ENCODE results near the gene ORAI3. TPM values are rescaled to one million over a fixed set of nuclear protein-coding genes. Genes with fewer than 3 reads are reported as not detected.
A peak's percentile ranks its signal among the peaks of the same experiment; 100 is the strongest.

ORAI3 gene
- total and polyA plus RNA-seq, 2 donors (not counting 1 experiment from before 2014, with no cell fraction given) = 41.1 to 74.1 TPM

DNA sequence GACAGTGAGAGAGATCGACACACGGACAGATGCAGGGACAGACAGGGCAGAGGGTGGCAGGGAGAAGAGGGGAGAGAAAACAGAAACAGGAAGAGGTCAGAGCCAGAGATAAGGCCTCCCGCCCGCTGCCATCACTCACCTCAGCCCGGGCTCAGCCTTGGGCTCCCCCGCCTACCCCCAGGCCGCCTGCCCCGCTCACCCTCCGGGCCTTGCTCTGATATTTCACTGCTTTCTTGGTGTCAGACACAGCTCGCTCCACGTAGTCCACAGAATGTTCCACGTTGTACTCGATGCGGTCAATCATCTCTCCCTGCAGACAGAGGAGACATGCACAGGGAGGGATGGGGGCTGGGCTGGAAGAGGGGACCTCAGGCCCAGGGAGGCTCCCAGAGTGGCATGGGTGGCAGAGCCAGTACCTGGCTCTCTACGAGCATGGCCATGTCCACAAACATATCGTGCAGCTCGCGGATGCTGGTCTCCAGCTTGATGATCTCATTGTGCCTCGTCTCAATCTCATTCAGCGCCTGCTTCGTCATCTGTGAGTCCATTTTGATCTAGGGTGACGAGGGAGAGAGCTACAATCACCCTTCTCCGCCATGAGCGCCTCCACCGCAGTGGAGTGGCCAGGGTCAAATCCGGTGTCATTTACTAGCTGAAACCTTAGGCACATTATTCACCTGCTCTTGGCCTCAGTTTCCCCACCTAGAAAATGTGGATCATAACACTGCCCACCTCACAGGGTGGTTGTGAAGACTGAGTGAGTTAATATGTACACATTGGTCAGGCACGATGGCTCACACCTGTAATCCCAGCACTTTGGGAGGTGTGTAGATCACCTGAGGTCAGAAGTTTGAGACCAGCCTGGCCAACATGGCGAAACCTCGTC is 44.3 kb downstream of the ORAI3 start:
- no peaks in the 10 kb centered on the region for H4K20me1 ChIP-seq (ENCODE audit: control insufficient read depth, extremely low read depth, insufficient read depth, low read length)
- H3K4me1 ChIP-seq (ENCODE audit: control insufficient read depth, extremely low read depth, insufficient read depth, low read length) = peaks cover 11% of the 10 kb centered on the region
- H3K27ac ChIP-seq (ENCODE audit: insufficient read depth, low read length) = no peak overlapping the region
- TF ChIP-seq EZH2 (IDR thresholded peaks at IDR 0.05; ENCODE audit: low read length, missing control alignments) = no peak
- TF ChIP-seq, protein P1, sequence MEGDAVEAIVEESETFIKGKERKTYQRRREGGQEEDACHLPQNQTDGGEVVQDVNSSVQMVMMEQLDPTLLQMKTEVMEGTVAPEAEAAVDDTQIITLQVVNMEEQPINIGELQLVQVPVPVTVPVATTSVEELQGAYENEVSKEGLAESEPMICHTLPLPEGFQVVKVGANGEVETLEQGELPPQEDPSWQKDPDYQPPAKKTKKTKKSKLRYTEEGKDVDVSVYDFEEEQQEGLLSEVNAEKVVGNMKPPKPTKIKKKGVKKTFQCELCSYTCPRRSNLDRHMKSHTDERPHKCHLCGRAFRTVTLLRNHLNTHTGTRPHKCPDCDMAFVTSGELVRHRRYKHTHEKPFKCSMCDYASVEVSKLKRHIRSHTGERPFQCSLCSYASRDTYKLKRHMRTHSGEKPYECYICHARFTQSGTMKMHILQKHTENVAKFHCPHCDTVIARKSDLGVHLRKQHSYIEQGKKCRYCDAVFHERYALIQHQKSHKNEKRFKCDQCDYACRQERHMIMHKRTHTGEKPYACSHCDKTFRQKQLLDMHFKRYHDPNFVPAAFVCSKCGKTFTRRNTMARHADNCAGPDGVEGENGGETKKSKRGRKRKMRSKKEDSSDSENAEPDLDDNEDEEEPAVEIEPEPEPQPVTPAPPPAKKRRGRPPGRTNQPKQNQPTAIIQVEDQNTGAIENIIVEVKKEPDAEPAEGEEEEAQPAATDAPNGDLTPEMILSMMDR (conservative IDR thresholded peaks at IDR 0.05 in 1 of 2, IDR thresholded peaks at IDR 0.05 in 1 of 2; ENCODE audit: low read depth in 1 of 2, low read length in 2 of 2) = no peak
- no peak for DNase-seq (ENCODE audit: low read depth in 2 of 2)
- no peaks in the 10 kb centered on the region for H3K27me3 ChIP-seq (ENCODE audit: control insufficient read depth, insufficient read depth, low read length)
- no peak overlapping the region for H3K4me3 ChIP-seq (replicated peaks in 1 of 4; ENCODE audit: control extremely low read depth in 1 of 4, insufficient read depth in 1 of 4, low read depth in 3 of 4, low read length in 4 of 4)
- no peak overlapping the region for H2AFZ ChIP-seq (ENCODE audit: low read length)
- no peak overlapping the region for H3K4me2 ChIP-seq (ENCODE audit: extremely low read depth, insufficient read depth, low read length)
- no peaks in the 10 kb centered on the region for H3K9me3 ChIP-seq (ENCODE audit: control insufficient read depth, insufficient read depth, low read depth, low read length)
- H3K79me2 ChIP-seq (ENCODE audit: control insufficient read depth, insufficient read depth, low read length) = no peaks in the 10 kb centered on the region
- peaks cover 4% of the 10 kb centered on the region for H3K36me3 ChIP-seq (ENCODE audit: control insufficient read depth, insufficient read depth, low read length)
- no peak overlapping the region for H3K9ac ChIP-seq (ENCODE audit: insufficient read depth, low read length)

DNA sequence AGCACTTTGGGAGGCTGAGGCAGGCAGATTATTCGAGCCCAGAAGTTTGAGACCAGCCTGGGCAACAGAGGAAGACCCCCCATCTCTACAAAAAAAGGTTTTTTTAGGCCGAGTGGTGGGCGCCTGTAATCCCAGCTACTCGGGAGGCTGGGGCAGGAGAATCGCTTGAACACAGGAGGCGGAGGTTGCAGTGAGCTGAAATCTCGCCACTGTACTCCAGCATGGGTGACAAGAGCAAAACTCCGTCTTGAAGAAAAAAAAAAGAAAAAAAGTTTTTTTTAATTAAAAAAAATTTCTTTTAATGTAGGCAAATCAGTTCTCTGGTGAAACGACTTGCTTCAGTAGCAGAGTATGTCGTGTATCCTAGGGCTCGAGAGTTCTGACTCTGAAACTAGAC is 47.1 kb downstream of the ORAI3 start:
- no peak for DNase-seq (ENCODE audit: low read depth in 2 of 2)
- Histone ChIP-seq H3K4me1 (ENCODE audit: control insufficient read depth, extremely low read depth, insufficient read depth, low read length) (peaks cover 21% of the 10 kb centered on the region), H3K79me2 (ENCODE audit: control insufficient read depth, insufficient read depth, low read length) (no peaks in the 10 kb centered on the region), H4K20me1 (ENCODE audit: control insufficient read depth, extremely low read depth, insufficient read depth, low read length) (no peaks in the 10 kb centered on the region), H3K36me3 (ENCODE audit: control insufficient read depth, insufficient read depth, low read length) (peaks cover 4% of the 10 kb centered on the region), H2AFZ (ENCODE audit: low read length) (no peak overlapping the region), H3K4me2 (ENCODE audit: extremely low read depth, insufficient read depth, low read length) (peak overlapping the region; percentile 96), H3K9ac (ENCODE audit: insufficient read depth, low read length) (no peak overlapping the region), H3K27ac (ENCODE audit: insufficient read depth, low read length) (peak overlapping the region; percentile 86), H3K27me3 (ENCODE audit: control insufficient read depth, insufficient read depth, low read length) (no peaks in the 10 kb centered on the region), H3K4me3 (replicated peaks in 1 of 4; ENCODE audit: control extremely low read depth in 1 of 4, insufficient read depth in 1 of 4, low read depth in 3 of 4, low read length in 4 of 4) (peak overlapping the region in 1 of 4 experiments; percentile 67), H3K9me3 (ENCODE audit: control insufficient read depth, insufficient read depth, low read depth, low read length) (no peaks in the 10 kb centered on the region)
- TF ChIP-seq, protein P1 (conservative IDR thresholded peaks at IDR 0.05 in 1 of 2, IDR thresholded peaks at IDR 0.05 in 1 of 2; ENCODE audit: low read depth in 1 of 2, low read length in 2 of 2) = no peak
- TF ChIP-seq EZH2 (IDR thresholded peaks at IDR 0.05; ENCODE audit: low read length, missing control alignments) = no peak

DNA sequence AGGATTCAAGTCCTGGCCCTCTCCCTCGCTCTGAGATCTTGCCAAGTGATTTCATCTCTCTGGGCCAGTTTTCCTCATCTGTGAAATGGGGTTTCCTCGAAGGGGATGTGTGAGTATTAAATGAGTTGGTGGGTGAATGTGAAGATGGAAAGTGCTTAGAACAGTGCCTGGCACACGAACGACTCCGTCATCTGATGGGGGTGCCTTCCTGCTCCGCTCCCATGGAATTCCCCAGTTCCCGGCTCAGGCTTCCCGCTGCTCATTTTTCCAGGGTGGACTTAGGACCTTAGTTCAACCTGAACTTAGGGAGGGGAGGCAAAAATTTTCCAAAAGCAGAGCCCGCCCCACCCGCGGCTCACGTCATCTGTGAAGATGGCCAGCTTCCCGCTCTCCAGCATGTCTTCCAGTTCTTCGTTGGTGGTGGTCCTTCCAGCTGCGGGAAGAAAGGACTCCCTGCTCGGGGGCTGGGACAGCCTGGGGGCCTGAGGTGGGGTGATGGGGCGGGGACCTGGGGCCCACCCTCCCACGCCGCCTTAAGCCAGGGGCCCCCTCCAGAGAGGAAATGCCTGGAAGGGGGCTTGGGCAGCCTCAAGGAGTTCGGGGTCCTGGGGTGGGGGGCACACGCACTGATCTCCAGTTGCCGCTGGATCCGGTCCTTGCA is 47.6 kb downstream of the ORAI3 start:
- H2AFZ ChIP-seq (ENCODE audit: low read length) = peak overlapping the region; percentile 85
- TF ChIP-seq EZH2 (IDR thresholded peaks at IDR 0.05; ENCODE audit: low read length, missing control alignments) = no peak
- TF ChIP-seq, protein P1 (conservative IDR thresholded peaks at IDR 0.05 in 1 of 2, IDR thresholded peaks at IDR 0.05 in 1 of 2; ENCODE audit: low read depth in 1 of 2, low read length in 2 of 2) = no peak
- H4K20me1 ChIP-seq (ENCODE audit: control insufficient read depth, extremely low read depth, insufficient read depth, low read length) = no peaks in the 10 kb centered on the region
- no peaks in the 10 kb centered on the region for H3K27me3 ChIP-seq (ENCODE audit: control insufficient read depth, insufficient read depth, low read length)
- H3K27ac ChIP-seq (ENCODE audit: insufficient read depth, low read length) = peak overlapping the region; percentile 86
- no peaks in the 10 kb centered on the region for H3K9me3 ChIP-seq (ENCODE audit: control insufficient read depth, insufficient read depth, low read depth, low read length)
- peaks cover 4% of the 10 kb centered on the region for H3K36me3 ChIP-seq (ENCODE audit: control insufficient read depth, insufficient read depth, low read length)
- H3K9ac ChIP-seq (ENCODE audit: insufficient read depth, low read length) = peak overlapping the region; percentile 75
- DNase-seq (ENCODE audit: low read depth in 2 of 2) = no peak
- H3K79me2 ChIP-seq (ENCODE audit: control insufficient read depth, insufficient read depth, low read length) = no peaks in the 10 kb centered on the region
- H3K4me2 ChIP-seq (ENCODE audit: extremely low read depth, insufficient read depth, low read length) = peak overlapping the region; percentile 96
- H3K4me1 ChIP-seq (ENCODE audit: control insufficient read depth, extremely low read depth, insufficient read depth, low read length) = peaks cover 21% of the 10 kb centered on the region
- peak overlapping the region; percentile 55 to 71 (median 64) for H3K4me3 ChIP-seq (replicated peaks in 1 of 4; ENCODE audit: control extremely low read depth in 1 of 4, insufficient read depth in 1 of 4, low read depth in 3 of 4, low read length in 4 of 4)

All from fibroblast of lung (primary cell).